EH (cell line): Measurements from ENCODE around the gene SMIM24.
A peak's percentile ranks its signal among the peaks of the same experiment; 100 is the strongest.
"Not testable (repeated sequence)": the region's sequence is repeated elsewhere in the genome, so short reads cannot be mapped to it uniquely, and the experiment has no call there.

Source experiments
- DNase-seq: peaks from one replicate; pipeline ENCODE4 v3.0.0-alpha.2; 2015; ENCODE audit warnings: low read depth

Gene SMIM24

DNA sequence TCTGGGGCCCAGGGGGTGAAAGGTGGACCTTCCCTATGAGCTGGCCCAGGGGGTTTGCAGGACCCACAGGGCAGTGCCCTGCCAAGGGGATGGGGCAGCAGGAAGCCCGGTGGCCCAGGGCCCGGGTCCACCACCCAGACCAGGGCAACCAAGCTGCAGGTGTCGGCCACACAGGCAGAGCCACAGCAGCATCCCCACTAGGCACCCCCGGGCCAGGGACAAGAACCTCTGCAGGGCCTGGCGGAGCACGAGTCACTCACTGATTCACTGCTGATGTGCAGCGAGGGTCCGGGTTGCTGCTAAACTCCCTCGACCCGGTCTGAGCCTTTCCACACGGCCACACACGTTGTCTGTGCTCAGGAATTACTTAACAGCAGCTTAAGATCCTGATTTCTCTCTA lies 34.6 kb upstream of the SMIM24 start:
- peak; percentile 38 for DNase-seq

DNA sequence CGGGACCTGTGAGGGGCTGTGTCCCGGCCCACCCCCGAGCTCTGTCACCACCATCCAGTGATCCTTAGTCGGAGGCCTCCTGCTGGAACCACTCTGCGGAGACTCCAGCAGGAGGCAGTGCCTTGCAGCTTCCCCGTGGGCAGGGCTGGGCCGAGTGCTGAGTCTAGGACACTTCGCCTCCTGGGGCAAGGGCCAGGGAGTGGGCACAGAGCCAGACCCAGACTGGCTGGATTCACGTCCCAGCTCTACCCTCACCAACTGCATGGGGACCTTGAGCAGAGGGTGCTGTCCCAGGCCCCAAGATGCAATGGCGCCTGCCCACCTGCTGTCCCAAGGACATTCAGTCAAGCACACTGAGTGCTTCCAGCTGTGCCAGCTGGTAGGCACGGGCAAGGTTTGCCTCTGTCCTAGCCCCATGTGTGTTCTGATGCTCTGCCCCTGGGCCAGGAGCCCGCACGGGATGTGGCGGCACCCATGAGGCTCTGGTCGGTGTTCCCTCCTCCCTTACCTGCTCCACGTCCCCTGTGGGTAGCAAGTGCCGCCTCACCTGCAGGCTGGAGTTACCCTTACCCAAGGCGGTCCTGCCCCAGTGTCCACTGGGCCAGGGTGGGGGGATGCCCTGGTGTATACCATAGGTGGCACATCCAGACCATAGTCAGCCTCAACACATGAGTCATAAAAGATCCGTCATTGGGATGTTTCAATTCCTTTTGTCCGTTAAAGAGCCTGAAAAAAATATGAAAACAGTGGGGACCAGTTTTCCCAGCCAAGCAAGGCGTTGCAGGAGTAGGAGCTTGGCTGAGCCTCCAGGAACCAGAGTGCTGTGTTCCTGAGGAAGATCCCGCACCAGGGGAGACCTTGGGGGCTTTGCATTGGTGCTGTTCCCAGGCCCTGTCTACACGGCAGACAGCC lies 33.2 kb upstream of the SMIM24 start:
- peak; percentile 7 for DNase-seq

DNA sequence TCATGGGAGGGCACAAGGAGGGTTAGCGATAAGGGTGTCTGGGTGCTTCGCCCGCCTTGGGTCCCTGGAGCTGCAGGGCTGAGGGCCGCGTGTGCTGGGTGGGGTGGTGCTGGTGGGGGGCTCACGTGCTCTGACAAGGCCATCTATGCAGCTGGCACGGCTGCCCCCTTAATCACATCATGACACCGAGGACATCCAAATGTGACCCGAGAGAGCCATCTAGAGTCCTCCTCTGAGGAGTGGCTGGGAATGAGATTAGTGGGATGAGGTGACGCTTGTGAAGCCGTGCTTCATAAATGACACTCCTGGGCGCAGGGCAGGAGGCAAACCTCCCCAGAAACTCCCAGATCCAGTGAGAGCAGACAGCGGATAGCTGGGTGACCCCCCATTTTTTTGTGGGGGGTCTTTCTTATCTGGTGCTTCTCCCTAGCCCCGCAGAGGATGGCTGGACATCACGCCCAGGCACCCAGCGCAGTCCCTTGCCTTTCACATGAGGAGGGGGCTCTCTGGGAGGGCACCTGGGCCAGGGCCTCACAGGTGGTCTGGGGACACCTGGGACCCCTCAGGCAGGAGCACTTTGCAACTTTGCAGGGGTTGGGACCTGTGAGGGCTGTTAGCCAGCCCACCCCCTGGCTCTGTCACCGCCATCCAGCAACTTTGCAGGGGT lies 32.4 kb upstream of the SMIM24 start:
- no peak for DNase-seq

- DNase-seq: no peak
These were observed 31.4 kb upstream of the SMIM24 start for GRCh38 chr19:3511506-3512251.

- DNase-seq: no peak
These were observed 30.4 kb upstream of the SMIM24 start for GRCh38 chr19:3510727-3511126.

DNA sequence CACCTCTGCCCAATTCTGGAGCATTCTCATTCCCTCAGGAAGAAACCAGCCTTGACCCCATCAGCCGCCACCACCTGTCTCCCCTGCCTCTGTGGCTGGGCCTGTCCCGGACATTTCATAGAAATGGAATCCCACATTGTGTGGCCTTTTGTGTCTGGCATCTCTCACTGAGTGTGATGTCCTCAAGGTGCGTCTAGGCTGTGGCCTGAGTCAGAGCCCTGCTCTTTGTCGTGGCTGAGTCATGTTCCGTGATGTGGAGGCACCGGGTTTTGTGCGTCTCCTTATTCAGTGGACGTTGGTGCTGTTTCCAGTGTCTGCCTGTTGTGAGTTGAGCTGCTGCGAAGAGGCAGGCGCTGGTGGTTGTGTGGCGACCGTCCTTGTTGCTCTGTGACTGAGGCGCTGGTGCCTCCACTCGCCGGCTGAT lies 29.3 kb upstream of the SMIM24 start:
- DNase-seq: peak; percentile 67

DNA sequence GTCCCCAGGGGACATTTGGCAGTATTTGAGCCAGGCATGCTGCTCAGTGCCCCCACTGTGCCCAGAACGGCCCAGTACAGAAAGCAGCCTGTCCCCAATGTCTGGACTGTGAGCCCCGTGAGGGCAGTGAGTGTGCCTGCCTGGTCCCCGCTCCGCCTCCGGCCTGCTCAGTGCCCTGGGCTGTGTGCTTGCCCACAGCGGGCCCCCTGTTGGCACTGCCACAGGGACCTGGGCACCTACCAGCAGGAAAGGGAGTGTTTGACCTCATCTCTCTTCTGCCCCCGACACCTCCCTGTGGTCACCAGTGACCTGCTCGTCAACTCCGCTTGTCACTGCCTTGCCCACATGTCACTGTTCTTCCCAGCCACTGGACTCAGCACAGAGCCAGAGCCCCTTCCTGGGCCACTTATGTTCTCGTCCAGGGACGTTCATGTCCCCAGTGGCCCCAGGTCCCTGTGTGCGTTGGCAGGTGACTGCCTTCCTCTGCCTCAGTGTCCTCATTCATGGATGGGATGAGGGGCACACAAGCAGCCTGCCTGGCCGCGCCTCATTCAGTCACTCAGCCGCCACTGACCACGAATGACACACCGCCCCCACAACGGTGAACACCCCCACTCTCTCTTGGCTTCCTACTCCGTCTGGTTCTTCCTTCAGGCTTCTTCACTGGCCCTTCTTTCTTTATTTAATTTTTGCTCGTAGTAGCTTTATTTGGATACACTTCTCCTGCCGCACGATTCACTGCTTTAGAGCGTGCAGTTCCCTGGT lies 28.6 kb upstream of the SMIM24 start:
- DNase-seq: peak; percentile 28

DNA sequence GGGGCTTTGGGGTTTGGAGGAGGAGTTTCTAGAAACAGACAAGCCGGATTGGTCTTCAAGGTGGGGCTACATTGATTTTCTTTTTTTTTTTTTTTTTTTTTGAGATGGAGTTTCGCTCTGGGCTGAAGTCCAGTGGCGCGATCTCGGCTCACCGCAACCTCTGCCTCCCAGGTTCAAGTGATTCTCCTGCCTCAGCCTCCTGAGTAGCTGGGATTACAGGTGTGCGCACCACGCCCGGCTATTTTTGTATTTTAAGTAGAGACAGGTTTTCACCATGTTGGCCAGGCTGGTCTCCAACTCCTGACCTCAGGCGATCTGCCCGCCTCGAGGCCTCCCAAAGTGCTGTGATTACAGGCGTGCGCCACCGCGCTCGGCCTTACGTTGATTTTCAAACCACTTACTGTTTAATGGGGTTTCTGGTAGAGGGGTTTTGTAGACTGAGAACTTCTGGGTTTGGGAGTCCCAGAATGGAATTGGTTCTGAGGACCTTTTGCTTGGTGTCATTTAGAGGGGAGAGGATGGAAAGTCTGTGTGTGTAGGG lies 27.9 kb upstream of the SMIM24 start:
- DNase-seq: not testable (repeated sequence)

DNA sequence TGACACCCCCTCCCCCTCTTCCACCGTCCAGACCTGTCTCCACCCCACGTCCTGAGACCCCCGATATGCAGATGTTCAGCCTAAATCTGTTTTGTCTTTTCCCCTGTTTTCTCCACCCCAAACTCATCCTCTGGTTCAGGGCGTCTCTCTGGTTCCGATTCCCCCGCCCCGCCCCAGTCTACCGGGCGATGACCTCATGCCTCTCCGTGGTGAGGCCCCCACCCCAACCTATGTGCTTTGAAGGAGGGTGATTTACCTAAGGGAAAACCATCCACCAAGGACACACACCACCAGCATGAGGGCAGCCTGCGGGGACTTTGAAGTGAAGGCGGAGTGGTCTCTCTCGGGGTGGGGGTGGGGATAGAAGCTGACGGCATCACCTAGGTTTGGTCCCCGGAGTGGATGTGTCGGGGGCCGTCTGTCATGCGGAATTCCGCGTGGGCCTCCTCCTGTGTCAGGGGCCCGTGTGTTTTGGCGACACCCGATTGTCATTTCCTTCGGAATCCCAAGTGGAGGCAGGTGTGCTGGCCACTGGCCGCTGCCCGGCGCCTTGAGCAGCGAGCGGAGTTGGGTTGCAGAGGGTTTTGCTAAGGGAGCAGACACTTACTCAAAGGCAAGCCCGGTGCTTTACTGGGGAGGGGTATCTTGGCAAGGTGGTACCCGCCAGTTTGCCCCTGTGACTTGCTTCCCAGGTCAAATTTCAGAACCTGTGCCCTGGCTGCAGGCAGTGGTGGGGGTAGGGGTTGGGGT lies 27.2 kb upstream of the SMIM24 start:
- DNase-seq: peak; percentile 12

DNA sequence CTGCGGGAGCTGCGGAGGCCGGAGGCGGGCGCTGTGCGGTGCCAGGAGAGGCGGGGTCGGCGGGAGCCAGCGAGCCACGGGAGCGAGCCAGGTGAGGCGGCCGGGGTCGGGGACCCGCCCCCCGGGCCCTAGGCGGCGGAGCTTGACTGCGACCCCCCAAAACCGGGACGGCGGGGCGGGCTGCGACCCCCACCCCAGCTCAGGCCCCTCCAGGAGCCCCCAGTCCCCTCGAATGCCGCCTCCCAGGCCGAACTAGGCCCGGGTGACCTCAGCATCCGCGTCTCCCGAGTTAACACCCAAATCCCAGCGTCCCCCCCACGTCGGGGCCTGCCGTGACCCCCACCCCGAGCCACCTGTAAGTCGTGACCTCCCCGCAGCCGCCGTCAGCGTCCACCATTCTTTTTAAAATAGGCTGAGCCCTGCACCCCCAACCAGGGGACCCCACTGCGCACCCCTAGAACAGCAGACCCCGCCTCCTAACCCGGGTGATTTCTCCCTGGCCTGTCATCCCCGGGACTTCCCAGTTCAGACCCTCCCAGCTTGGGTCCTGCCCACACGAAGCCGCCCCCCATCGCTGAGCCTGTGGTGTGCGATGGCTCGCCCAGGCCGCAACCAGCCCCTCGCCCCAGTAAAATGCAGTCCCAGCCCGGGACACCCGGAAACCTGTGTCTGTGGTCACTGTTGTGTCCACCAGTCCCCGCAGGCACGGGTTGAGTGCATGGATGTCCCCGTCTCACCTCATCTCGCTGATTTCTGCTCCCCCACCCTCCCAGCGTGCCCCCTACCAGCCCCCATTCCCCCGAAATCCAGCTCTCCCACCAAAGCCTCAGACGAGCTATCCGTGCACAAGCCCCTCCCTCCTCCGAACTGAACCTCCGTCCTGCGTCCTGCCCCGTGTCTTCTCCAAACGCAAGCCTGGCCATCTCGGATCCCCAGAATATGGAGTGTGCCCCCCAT lies 26.3 kb upstream of the SMIM24 start:
- peak; percentile 25 for DNase-seq

DNA sequence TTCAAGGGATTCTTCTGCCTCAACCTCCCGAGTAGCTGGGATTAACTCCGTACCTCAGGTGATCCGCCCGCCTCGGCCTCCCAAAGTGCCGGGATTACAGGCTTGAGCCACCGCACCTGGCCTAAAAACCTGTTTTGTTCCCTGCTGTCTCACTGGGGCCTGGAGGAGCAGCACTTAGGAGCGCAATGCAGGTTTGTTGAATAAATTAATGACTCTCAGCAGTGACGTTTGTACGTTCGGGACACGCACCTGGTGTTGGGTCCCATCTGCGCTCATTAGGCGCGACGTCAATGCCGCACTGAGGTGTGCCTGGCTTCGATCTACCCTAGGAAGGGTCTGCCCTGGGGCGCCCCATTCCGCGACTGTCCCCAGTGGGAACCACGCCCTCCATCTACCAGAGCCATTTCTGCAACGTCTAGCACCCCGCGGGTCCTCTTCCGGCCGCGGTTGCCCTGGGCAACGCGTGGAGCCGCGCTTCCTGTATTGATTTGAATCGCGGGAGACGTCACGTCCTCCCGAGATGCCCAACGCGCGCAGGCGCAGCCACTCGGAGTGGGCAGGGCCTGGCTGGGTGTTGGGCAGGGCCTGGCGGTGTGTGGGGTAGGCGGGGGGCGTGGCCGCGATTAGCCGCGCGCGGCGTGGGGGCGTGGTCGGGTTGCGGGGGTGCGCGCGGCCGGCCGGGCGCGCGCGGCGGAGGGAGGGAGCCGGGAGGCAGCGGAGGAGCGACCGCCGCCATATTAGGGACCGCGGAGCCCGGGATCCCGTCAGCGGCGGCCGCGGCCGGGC lies 25.5 kb upstream of the SMIM24 start, which contains the start of gene FZR1:
Gene FZR1, plus strand, starts transcription at position 714 of the 786 bp plus-strand sequence. CDS start 16,679 bp downstream, outside the sequence.
- DNase-seq: peak; percentile 98

- DNase-seq: no peak
These were observed 24.4 kb upstream of the SMIM24 start for GRCh38 chr19:3504735-3505134.

DNA sequence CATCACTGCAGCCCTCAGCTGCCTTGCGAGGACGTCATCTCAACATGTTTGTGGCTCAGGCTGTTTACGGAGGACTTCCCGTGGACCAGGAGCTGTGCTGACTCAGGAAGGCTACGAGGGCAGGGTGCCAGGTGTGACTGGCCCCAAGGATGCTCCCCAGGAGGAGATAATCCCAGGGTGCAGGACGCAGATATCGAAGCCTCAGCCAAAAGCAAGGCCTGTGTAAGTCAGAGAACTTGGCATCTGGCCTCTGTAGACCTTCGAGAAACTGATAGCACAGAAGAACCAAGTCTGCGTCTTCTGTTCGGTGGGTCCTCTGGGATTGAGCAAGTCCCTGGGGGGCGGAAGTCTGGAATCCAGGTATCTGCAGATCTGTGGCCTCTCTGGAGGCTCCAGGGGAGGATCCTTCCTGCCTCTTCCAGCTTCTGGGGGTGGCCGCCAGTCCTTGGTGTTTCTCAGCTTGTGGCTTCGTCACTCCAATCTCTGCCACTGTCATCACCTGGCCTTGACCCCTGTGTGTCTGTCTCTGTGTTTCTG lies 22.8 kb upstream of the SMIM24 start:
- DNase-seq: peak; percentile 24

DNA sequence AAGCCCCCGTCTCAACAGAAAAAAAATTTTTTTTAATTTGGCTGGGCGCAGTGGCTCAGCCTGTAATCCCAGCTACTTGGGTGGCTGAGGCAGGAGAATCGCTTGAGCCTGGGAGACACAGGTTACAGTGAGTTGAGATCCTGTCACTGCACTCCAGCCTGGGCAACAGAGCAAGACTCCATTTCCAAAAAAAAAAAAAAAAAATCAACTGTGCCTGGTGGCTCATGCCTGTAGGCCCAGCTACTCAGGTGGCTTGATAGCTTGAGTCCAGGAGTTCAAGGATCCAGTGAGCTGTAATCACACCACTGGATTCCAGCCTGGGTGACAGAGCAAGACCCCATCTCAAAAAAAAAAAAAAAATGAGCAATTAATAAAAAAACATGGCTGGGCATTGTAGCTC lies 21.5 kb upstream of the SMIM24 start:
- no peak for DNase-seq

DNA sequence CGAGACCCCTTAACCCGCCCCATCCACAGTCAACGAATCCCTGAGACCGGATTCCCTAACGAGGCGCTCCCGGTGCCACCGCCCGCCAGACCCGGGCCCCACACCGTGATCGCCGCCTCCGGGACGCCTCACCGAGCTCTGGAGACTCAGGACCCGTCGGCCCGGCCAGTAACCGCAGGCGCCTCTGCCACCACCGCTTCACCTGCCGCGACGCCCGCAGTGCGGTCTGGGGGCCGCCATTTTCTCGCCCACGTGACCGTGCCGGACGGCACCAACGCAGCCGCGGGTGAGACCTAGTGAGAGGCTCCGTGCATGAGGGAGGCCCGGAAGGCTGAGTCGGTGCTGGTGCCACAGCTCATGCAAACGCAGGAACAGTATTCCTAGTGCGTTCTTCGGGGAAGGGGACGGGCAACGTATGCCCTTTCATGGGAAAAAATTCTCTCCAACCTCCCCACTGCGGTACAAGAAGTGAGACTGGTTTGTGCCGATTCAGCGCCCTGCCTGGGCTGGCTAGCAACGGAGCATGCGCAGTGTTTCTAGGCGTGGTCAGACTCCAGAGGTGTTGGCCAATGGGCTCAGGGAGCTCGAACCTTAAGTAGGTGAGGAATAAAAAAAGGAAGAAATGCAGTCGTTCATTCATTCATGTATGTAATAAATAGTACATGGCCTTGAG lies 20.2 kb upstream of the SMIM24 start, which contains the start of gene DOHH:
Gene DOHH, minus strand, starts transcription at position 246 of the 673 bp plus-strand sequence. CDS start 3,860 bp downstream, outside the sequence.
- DNase-seq: peak; percentile 96

DNA sequence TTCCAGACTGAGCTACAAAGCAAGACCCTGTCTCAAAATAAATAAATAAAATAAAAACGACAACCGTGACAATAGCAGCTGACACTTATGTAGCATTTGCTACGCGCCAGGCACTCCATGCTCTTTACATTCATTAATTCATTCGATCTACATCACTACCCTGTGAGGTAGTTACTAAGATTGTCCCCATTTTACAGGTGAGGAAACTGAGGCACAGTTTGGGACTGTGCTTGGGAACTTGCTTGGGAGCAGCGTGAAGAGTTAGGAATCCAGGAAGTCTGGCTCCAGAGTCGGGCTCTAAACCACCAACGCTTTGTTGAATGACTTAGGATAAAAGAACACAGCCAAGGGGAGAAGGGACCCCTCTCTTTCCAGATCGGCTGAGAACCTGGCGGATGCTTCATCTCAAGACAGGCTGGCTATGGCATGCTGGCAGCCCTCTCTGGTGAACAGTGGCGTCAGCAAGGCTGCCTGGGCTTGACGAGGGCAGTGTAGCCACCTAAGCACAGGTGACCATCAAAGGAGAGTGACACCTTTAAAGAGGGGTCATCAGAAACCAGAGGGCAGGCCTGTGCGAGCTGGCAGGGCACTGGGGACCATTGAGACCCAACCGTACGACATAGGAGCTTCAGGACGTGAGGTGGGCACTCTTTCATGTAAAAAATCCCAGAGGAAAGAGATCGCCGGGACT lies 19.6 kb upstream of the SMIM24 start:
- DNase-seq: no peak
